CD14-positive monocyte (primary cell): ENCODE measurements around the gene TIGIT. TPM values are rescaled to one million over a fixed set of nuclear protein-coding genes. Genes with fewer than 3 reads are reported as not detected.
A peak's percentile ranks its signal among the peaks of the same experiment; 100 is the strongest.

Experiments used
- DNase-seq, 3 donors: peaks; one replicate each; pipeline ENCODE4 v3.0.0-alpha.2; 2011 to 2022
- H2AFZ ChIP-seq: 2 replicates; pipeline ENCODE4 v1.6.0; 2012; ENCODE audit warnings: mild to moderate bottlenecking, low read depth, low read length, inconsistent platforms; ENCODE audit not compliant: insufficient read depth, poor library complexity, severe bottlenecking
- H3K27ac ChIP-seq, 2 donors: 1 replicate in 1 of 2; 2 replicates in 1 of 2; pipeline ENCODE4 v1.5.1; 2012 to 2013; ENCODE audit warnings: low read length in 2 of 2, control low read depth in 1 of 2, inconsistent platforms in 1 of 2, low read depth in 1 of 2, mild to moderate bottlenecking in 1 of 2
- H3K27me3 ChIP-seq, 2 donors: one replicate each; pipeline versions ENCODE4 v1.6.0 to v1.6.1; 2011 to 2013; ENCODE audit warnings: low read length in 2 of 2; ENCODE audit not compliant: control insufficient read depth in 2 of 2, insufficient read depth in 2 of 2
- H3K36me3 ChIP-seq, 2 donors: replicated peaks in 1 of 2; 1 replicate in 1 of 2; 2 replicates in 1 of 2; pipeline versions ENCODE4 v1.5.1 to v1.6.1; 2012 to 2013; ENCODE audit warnings: low read length in 2 of 2, control low read depth in 1 of 2, inconsistent platforms in 1 of 2, mild to moderate bottlenecking in 1 of 2; ENCODE audit not compliant: insufficient read depth in 2 of 2, control insufficient read depth in 1 of 2
- H3K4me1 ChIP-seq, 2 donors: 1 replicate in 1 of 2; 2 replicates in 1 of 2; pipeline versions ENCODE4 v1.5.1 to v1.6.1; 2012 to 2013; ENCODE audit warnings: low read length in 2 of 2, control low read depth in 1 of 2, inconsistent platforms in 1 of 2, mild to moderate bottlenecking in 1 of 2, moderate library complexity in 1 of 2; ENCODE audit not compliant: insufficient read depth in 2 of 2, control insufficient read depth in 1 of 2
- H3K4me2 ChIP-seq: replicated peaks from 2 replicates; pipeline ENCODE3; 2012; ENCODE audit warnings: low read length, moderate library complexity, mild to moderate bottlenecking; ENCODE audit not compliant: poor library complexity, severe bottlenecking; ENCODE audit errors: extremely low read depth
- H3K4me3 ChIP-seq, 3 experiments: fragments of 200-600 bp in 1 of 3; sonication (generic) in 1 of 3; replicated peaks in 1 of 3; 1 replicate in 2 of 3; 2 replicates in 1 of 3; pipeline ENCODE4 v1.5.1; 2011 to 2013; ENCODE audit warnings: low read length in 3 of 3, mild to moderate bottlenecking in 3 of 3, control low read depth in 2 of 3, low read depth in 2 of 3, inconsistent platforms in 1 of 3, moderate library complexity in 1 of 3
- H3K79me2 ChIP-seq: 2 replicates; pipeline ENCODE4 v1.6.0; 2012; ENCODE audit warnings: mild to moderate bottlenecking, control low read depth, inconsistent platforms, low read length, moderate library complexity; ENCODE audit not compliant: insufficient read depth
- H3K9ac ChIP-seq: 2 replicates; pipeline ENCODE4 v1.6.0; 2017; ENCODE audit warnings: low read length, mild to moderate bottlenecking; ENCODE audit not compliant: insufficient read depth, poor library complexity, severe bottlenecking
- H3K9me3 ChIP-seq, 2 donors: replicated peaks in 1 of 2; 1 replicate in 1 of 2; 2 replicates in 1 of 2; pipeline versions ENCODE4 v1.5.1 to v1.6.1; 2012 to 2013; ENCODE audit warnings: low read length in 2 of 2, control low read depth in 1 of 2; ENCODE audit not compliant: control insufficient read depth in 1 of 2, insufficient read depth in 1 of 2
- H4K20me1 ChIP-seq: 2 replicates; pipeline ENCODE4 v1.6.0; 2012; ENCODE audit warnings: mild to moderate bottlenecking, low read length, control low read depth, moderate library complexity; ENCODE audit not compliant: insufficient read depth
- H3K27ac Mint-ChIP-seq, 7 donors: one replicate each; pipeline ENCODE4 v1.8.0; 2020; ENCODE audit warnings: mild to moderate bottlenecking in 7 of 7, mixed read lengths in 7 of 7, moderate library complexity in 6 of 7, inconsistent platforms in 2 of 7
- H3K27me3 Mint-ChIP-seq, 3 donors: one replicate each; pipeline ENCODE4 v1.8.0; 2021 to 2022; ENCODE audit warnings: low read depth in 3 of 3, mild to moderate bottlenecking in 3 of 3, mixed read lengths in 3 of 3, moderate library complexity in 3 of 3, inconsistent platforms in 1 of 3
- H3K36me3 Mint-ChIP-seq, 2 donors: one replicate each; pipeline ENCODE4 v1.8.0; 2020; ENCODE audit warnings: mixed read lengths in 2 of 2, inconsistent platforms in 1 of 2, mild to moderate bottlenecking in 1 of 2
- H3K4me1 Mint-ChIP-seq: one replicate; pipeline ENCODE4 v1.8.0; 2020; ENCODE audit warnings: mild to moderate bottlenecking, mixed read lengths
- H3K4me3 Mint-ChIP-seq, 2 donors: one replicate each; pipeline ENCODE4 v1.8.0; 2020; ENCODE audit warnings: mild to moderate bottlenecking in 2 of 2, mixed read lengths in 2 of 2, moderate library complexity in 1 of 2
- H3K9me3 Mint-ChIP-seq, 7 donors: one replicate each; pipeline ENCODE4 v1.8.0; 2020 to 2022; ENCODE audit warnings: mixed read lengths in 7 of 7, mild to moderate bottlenecking in 6 of 7, moderate library complexity in 6 of 7, inconsistent platforms in 2 of 7
- CTCF ChIP-seq: fragments of 200-600 bp; IDR thresholded peaks from one replicate; pipeline ENCODE4 v1.8.0; 2022; ENCODE audit warnings: antibody characterized with exemption, mild to moderate bottlenecking
- WGBS: methylation state at CpG from one replicate; pipeline ENCODE4 v1.1.5; 2013; ENCODE audit warnings: missing lambda C conversion rate; ENCODE audit not compliant: insufficient coverage; 5-methylcytosine and 5-hydroxymethylcytosine counted together
- intact Hi-C, 2 donors: fragments of 100-400 bp; cut with micrococcal nuclease; formaldehyde crosslinking; loops; one replicate each; pipeline versions ENCODE4 v1.15.0 to v1.15.1; 2023
- polyA plus RNA-seq, 3 donors: library from polyadenylated mRNA; depleted of rRNA in 1 of 3; unstranded in 2 of 3; stranded (reverse) in 1 of 3; fragments of 300-500 nt in 2 of 3; fragments of >200 nt in 1 of 3; fragmentation: Illumina TruSeq in 2 of 3; gene quantifications; 1 replicate in 2 of 3; 2 replicates in 1 of 3; pipeline ENCODE4 v1.2.3, GENCODE V29; 2012 to 2021

Gene TIGIT
- polyA plus RNA-seq, 3 donors: 0.28 to 0.49 TPM; not detected in 1

DNA sequence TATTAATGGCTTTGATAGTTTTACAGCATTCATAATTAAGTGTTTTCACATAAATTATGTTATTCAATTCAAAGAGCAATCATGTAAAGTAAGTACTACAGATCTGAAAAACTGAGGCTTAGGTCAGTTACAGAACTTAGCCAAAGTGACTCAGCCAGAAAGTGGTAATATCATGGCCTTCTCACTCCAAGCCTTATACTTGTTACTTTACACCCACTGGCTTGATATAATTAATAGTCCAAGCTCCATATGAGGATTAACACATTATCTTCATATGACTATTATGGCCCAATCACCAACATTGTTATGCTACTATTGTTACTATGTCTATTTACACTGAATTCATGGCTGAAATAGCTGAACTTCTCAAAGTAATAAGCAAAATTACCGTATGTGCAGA is 50.7 kb downstream of the TIGIT start:
- intact Hi-C loops: no loop called here
- Histone ChIP-seq H3K27me3 (no peaks in the 10 kb centered on the region), H3K9ac (no peak overlapping the region), H3K4me3 (no peak overlapping the region), H3K4me2 (no peak overlapping the region), H3K79me2 (no peaks in the 10 kb centered on the region), H3K36me3 (no peaks in the 10 kb centered on the region), H3K4me1 (no peaks in the 10 kb centered on the region), H2AFZ (no peak overlapping the region), H4K20me1 (no peaks in the 10 kb centered on the region), H3K27ac (no peak overlapping the region), H3K9me3 (no peaks in the 10 kb centered on the region)
- no peak for DNase-seq
- WGBS: no CpG with 5 or more reads among the region's 1 CpG
- H3K4me1 Mint-ChIP-seq: no peaks in the 10 kb centered on the region
- no peak overlapping the region for H3K4me3 Mint-ChIP-seq
- no peak overlapping the region for H3K27ac Mint-ChIP-seq
- H3K9me3 Mint-ChIP-seq: no peaks in the 10 kb centered on the region
- peaks cover 3 to 4% of the 10 kb centered on the region in 2 donors for H3K36me3 Mint-ChIP-seq
- TF ChIP-seq CTCF: no peak
- peaks cover 0 to 2% (median 0%) of the 10 kb centered on the region in 3 donors for H3K27me3 Mint-ChIP-seq

DNA sequence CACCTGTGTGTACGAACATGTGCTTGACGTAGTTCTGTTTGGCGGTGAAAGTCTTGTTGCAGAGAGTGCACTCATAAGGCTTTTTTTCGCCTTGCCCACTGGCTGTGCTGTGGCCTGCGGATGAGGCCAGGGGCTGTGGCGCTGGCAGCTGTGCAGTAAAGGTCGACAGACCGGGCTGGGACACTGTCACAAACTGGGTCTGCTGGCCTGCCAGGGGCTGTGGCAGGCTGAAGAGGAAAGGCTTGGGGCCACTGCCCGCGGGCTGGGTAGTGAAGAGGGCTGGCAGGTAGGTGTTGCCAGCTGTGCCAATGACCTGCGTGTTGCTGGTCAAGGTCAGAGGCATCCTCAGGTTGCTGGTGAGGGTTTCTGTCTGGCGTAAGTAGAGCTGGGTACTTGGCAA is 56.4 kb downstream of the TIGIT start:
- Mint-ChIP-seq H3K4me3 (no peak overlapping the region), H3K27ac (peak overlapping the region in 1 of 7 donors; percentile 30), H3K27me3 (peaks cover 0 to 2% (median 0%) of the 10 kb centered on the region in 3 donors), H3K36me3 (peaks cover 13 to 16% of the 10 kb centered on the region in 2 donors), H3K9me3 (peaks cover 8 to 15% (median 12%) of the 10 kb centered on the region in 7 donors), H3K4me1 (no peaks in the 10 kb centered on the region)
- Histone ChIP-seq H3K4me3 (no peak overlapping the region), H3K79me2 (no peaks in the 10 kb centered on the region), H3K36me3 (no peaks in the 10 kb centered on the region), H3K9ac (no peak overlapping the region), H3K4me1 (no peaks in the 10 kb centered on the region), H2AFZ (no peak overlapping the region), H3K27me3 (no peaks in the 10 kb centered on the region), H4K20me1 (no peaks in the 10 kb centered on the region), H3K27ac (no peak overlapping the region), H3K4me2 (no peak overlapping the region), H3K9me3 (peaks cover 11 to 15% of the 10 kb centered on the region in 2 donors)
- no peak for DNase-seq
- intact Hi-C loops: no loop called here
- WGBS: 98% methylated on average over 12 of the region's 12 CpGs
- TF ChIP-seq CTCF: no peak
